Peyer's patch (tissue), 4 donors: Measurements from ENCODE around the gene ATG7. TPM values are rescaled to one million over a fixed set of nuclear protein-coding genes. Genes with fewer than 3 reads are reported as not detected.
A peak's percentile ranks its signal among the peaks of the same experiment; 100 is the strongest.

Experiments
- DNase-seq, 3 donors: peaks; one replicate each; pipeline ENCODE4 v3.0.0-alpha.2; 2017 to 2019
- H3K27ac ChIP-seq, 4 donors: fragments of 200-600 bp; sonication (generic); one replicate each; pipeline ENCODE4 v1.5.1; 2016 to 2019
- H3K27me3 ChIP-seq, 2 donors: fragments of 200-600 bp; sonication (generic); one replicate each; pipeline ENCODE4 v1.5.1; 2019
- H3K36me3 ChIP-seq, 3 donors: fragments of 200-600 bp; sonication (generic); one replicate each; pipeline ENCODE4 v1.5.1; 2016 to 2019
- H3K4me1 ChIP-seq, 4 donors: fragments of 200-600 bp; sonication (generic); one replicate each; pipeline ENCODE4 v1.5.1; 2016 to 2019
- H3K4me3 ChIP-seq, 4 donors: fragments of 200-600 bp; sonication (generic); 1 replicate in 3 of 4; 2 replicates in 1 of 4; pipeline ENCODE4 v1.5.1; 2016 to 2019; ENCODE audit warnings: mild to moderate bottlenecking in 1 of 4
- H3K9me3 ChIP-seq, 4 donors: fragments of 200-600 bp; sonication (generic); one replicate each; pipeline ENCODE4 v1.5.1; 2016 to 2019; ENCODE audit warnings: mild to moderate bottlenecking in 1 of 4
- POLR2A ChIP-seq, 2 donors: fragments of 450-650 bp; IDR thresholded peaks; one replicate each; pipeline ENCODE4 v1.5.1; 2017; ENCODE audit warnings: antibody characterized with exemption in 2 of 2, mild to moderate bottlenecking in 2 of 2, moderate library complexity in 2 of 2
- total RNA-seq, 4 donors: library from RNA; depleted of rRNA; stranded (reverse); fragments of >200 nt; gene quantifications; one replicate each; pipeline ENCODE4 v1.1.0, GENCODE V29; 2016
- TF ChIP-seq, protein P1 (sequence below), 6 experiments: fragments of 450-650 bp in 4 of 6; fragments of 200-600 bp in 2 of 6; sonication (generic) in 1 of 6; IDR thresholded peaks; one replicate each; pipeline ENCODE4 v1.5.1; 2017 to 2019; ENCODE audit warnings: antibody characterized with exemption in 6 of 6, mild to moderate bottlenecking in 3 of 6, moderate library complexity in 1 of 6

ATG7 gene
- total RNA-seq, 4 donors from 2014 or later: 45.2 to 126 (median 70.8) TPM

GRCh38 chr3:11282250-11283138, 10.3 kb downstream of the ATG7 start:
- Histone ChIP-seq H3K9me3 (no peaks in the 10 kb centered on the region), H3K27me3 (no peaks in the 10 kb centered on the region), H3K36me3 (peaks cover 0 to 16% (median 0%) of the 10 kb centered on the region in 3 donors), H3K4me3 (no peak overlapping the region), H3K4me1 (peaks cover 0 to 12% (median under 1%) of the 10 kb centered on the region in 4 donors), H3K27ac (peak overlapping the region; percentile 6 to 65 (median 46))
- TF ChIP-seq POLR2A (IDR thresholded peaks at IDR 0.05): no peak
- TF ChIP-seq, protein P1, sequence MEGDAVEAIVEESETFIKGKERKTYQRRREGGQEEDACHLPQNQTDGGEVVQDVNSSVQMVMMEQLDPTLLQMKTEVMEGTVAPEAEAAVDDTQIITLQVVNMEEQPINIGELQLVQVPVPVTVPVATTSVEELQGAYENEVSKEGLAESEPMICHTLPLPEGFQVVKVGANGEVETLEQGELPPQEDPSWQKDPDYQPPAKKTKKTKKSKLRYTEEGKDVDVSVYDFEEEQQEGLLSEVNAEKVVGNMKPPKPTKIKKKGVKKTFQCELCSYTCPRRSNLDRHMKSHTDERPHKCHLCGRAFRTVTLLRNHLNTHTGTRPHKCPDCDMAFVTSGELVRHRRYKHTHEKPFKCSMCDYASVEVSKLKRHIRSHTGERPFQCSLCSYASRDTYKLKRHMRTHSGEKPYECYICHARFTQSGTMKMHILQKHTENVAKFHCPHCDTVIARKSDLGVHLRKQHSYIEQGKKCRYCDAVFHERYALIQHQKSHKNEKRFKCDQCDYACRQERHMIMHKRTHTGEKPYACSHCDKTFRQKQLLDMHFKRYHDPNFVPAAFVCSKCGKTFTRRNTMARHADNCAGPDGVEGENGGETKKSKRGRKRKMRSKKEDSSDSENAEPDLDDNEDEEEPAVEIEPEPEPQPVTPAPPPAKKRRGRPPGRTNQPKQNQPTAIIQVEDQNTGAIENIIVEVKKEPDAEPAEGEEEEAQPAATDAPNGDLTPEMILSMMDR (IDR thresholded peaks at IDR 0.05): no peak
- DNase-seq: no peak

GRCh38 chr3:11283139-11283475, 10.9 kb downstream of the ATG7 start:
- Histone ChIP-seq H3K4me1 (peaks cover 0 to 18% (median 3%) of the 10 kb centered on the region in 4 donors), H3K27ac (peak overlapping the region; percentile 6 to 65 (median 38))

DNA sequence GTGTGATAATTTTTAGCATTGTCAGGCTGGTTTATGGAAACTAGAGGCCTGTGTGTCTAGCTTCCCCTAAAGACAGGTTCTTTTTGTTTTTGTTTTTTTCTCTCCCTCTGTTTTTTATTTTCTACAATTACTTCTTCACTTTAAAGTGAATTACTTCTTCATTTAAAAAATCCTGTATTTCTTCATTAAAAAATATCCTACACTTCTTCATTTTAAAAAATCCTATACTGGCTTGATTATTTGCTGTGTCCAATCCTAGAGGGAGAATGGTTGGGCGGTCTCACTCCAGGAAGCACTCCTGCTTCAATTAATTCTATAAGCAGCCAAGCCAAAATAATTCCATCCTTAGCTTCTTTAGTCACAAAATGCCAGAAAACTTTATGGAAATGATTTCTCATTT, 11.8 kb downstream of the ATG7 start:
- Histone ChIP-seq H3K4me3 (no peak overlapping the region), H3K27me3 (no peaks in the 10 kb centered on the region), H3K27ac (peak overlapping the region in 1 of 4 donors; percentile 25), H3K4me1 (peaks cover 0 to 21% (median 8%) of the 10 kb centered on the region in 4 donors), H3K36me3 (peaks cover 0 to 15% (median 0%) of the 10 kb centered on the region in 3 donors), H3K9me3 (no peaks in the 10 kb centered on the region)
- no peak for DNase-seq
- TF ChIP-seq, protein P1 (IDR thresholded peaks at IDR 0.05): no peak
- no peak for TF ChIP-seq POLR2A (IDR thresholded peaks at IDR 0.05)

More at GRCh38 chr3:11283139-11283475, 10.9 kb downstream of the ATG7 start:
- no peak for DNase-seq
- no peaks in the 10 kb centered on the region for H3K27me3 ChIP-seq
- peaks cover 0 to 15% (median 0%) of the 10 kb centered on the region in 3 donors for H3K36me3 ChIP-seq
- no peaks in the 10 kb centered on the region for H3K9me3 ChIP-seq
- TF ChIP-seq, protein P1 (IDR thresholded peaks at IDR 0.05): no peak
- TF ChIP-seq POLR2A (IDR thresholded peaks at IDR 0.05): no peak
- no peak overlapping the region for H3K4me3 ChIP-seq

DNA sequence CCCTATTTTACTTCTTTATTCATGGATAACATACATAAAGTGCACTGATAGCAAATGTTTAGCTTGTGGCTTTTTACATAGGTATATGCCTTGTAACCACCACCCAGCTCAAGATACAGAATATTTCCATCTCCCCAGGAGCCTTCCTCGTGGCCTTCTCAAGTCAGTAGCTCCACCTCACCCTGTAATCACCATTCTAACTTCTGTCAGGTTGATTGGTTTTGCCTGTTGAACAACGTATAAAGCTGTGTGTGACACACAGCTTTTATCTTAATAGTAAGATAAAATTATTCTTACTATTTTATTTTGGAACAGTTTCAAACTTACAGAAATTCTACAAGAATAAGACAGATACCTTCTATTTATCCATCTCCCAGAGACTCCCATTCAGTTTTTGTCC, 13.3 kb downstream of the ATG7 start:
- no peak overlapping the region for H3K4me3 ChIP-seq
- H3K9me3 ChIP-seq: no peaks in the 10 kb centered on the region
- peaks cover 0 to 27% (median 8%) of the 10 kb centered on the region in 4 donors for H3K4me1 ChIP-seq
- DNase-seq: no peak
- H3K27me3 ChIP-seq: no peaks in the 10 kb centered on the region
- peaks cover 0 to 15% (median 0%) of the 10 kb centered on the region in 3 donors for H3K36me3 ChIP-seq
- TF ChIP-seq POLR2A (IDR thresholded peaks at IDR 0.05): no peak
- TF ChIP-seq, protein P1 (IDR thresholded peaks at IDR 0.05): no peak
- H3K27ac ChIP-seq: no peak overlapping the region

DNA sequence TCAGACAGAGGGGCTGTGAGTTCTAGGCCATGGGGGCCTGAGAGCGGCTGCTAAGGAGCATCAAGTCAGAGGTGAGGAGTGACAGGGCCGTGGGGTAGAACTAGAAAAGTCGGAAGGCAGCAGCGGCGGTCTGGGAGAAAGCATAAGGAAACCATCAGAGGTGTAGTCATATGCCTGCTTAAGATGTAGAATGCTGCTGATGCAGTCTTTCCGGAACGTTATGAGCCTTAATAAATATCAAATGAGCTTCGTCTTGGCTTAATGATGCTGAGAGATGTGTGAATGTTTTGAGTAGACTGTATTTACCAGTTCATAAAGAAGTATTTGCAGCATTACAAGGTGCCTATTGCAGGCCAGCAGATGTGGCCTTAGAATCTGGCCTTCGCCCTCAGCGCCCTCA, 15.2 kb downstream of the ATG7 start:
- DNase-seq: no peak
- Histone ChIP-seq H3K27ac (peak overlapping the region in 3 of 4 donors; percentile 8 to 61 (median 56)), H3K36me3 (peaks cover 0 to 5% (median 0%) of the 10 kb centered on the region in 3 donors), H3K4me1 (peaks cover 0 to 21% (median 8%) of the 10 kb centered on the region in 4 donors), H3K27me3 (no peaks in the 10 kb centered on the region), H3K9me3 (no peaks in the 10 kb centered on the region), H3K4me3 (no peak overlapping the region)
- no peak for TF ChIP-seq POLR2A (IDR thresholded peaks at IDR 0.05)
- TF ChIP-seq, protein P1 (IDR thresholded peaks at IDR 0.05): no peak
